MM.1S (cell line): Measurements from ENCODE around the gene MRGPRX4.

Experiments used
- CTCF ChIP-seq: fragments of 300-600 bp; sonication (generic); IDR thresholded peaks from 2 replicates; pipeline ENCODE4 v1.5.1; 2016; ENCODE audit warnings: antibody characterized with exemption, low read length, mixed read lengths
- EZH2 ChIP-seq: fragments of 300-600 bp; sonication (generic); optimal IDR thresholded peaks from 2 replicates; pipeline ENCODE3; 2017; ENCODE audit warnings: low read depth, mild to moderate bottlenecking, antibody characterized with exemption, low read length, mixed read lengths

GRCh38 chr11:18204771-18205170 is 32.1 kb downstream of the MRGPRX4 start:
- TF ChIP-seq CTCF (no peak), EZH2 (no peak)
